Sigmoid colon (tissue), 4 donors: ENCODE measurements around the gene ATP12A.

Source experiments
- EP300 ChIP-seq, 4 donors: sonication (generic); formaldehyde crosslinking; IDR thresholded peaks; one replicate each; pipeline ENCODE4 v1.6.1; 2017; ENCODE audit warnings: antibody characterized with exemption in 4 of 4
- POLR2A ChIP-seq, 2 donors: fragments of 450-650 bp; IDR thresholded peaks; one replicate each; pipeline ENCODE4 v1.6.1; 2016; ENCODE audit warnings: antibody characterized with exemption in 2 of 2, mild to moderate bottlenecking in 2 of 2, moderate library complexity in 2 of 2
- POLR2AphosphoS5 ChIP-seq, 4 donors: sonication (generic); formaldehyde crosslinking; IDR thresholded peaks; one replicate each; pipeline ENCODE4 v1.6.1; 2017; ENCODE audit warnings: antibody characterized with exemption in 4 of 4
- TF ChIP-seq, protein P1 (sequence below), 4 experiments: fragments of 450-650 bp in 3 of 4; fragments of 200-600 bp in 1 of 4; IDR thresholded peaks; one replicate each; pipeline ENCODE4 v1.5.1; 2016 to 2019; ENCODE audit warnings: antibody characterized with exemption in 4 of 4, mild to moderate bottlenecking in 3 of 4, moderate library complexity in 2 of 4

DNA sequence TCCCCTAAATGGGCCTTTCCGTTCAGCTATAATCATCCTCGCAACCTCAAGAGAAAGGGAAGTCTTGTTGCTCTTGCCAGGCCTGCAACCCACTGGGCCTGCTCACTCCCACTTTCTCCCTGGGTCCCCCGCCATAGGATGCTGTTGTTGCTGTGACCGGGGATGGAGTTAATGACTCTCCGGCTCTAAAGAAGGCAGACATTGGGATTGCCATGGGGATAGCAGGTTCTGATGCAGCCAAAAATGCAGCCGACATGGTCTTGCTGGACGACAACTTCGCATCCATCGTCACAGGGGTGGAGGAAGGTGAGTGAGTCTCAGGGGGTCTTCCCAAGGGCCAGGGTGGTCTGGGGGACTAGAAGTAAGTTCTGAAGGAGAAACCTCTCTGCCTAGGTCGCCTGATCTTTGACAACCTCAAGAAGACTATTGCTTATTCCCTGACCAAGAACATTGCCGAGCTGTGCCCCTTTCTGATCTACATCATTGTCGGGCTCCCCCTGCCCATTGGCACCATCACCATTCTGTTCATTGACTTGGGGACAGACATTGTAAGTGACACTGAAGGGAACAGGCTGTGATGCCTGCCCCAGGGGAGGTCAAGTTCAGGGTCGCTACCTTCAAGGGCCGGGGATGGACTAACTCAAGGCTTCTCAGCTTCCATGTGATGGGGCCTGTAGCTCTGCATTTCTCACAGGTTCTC is 26.8 kb downstream of the ATP12A start:
- TF ChIP-seq, protein P1, sequence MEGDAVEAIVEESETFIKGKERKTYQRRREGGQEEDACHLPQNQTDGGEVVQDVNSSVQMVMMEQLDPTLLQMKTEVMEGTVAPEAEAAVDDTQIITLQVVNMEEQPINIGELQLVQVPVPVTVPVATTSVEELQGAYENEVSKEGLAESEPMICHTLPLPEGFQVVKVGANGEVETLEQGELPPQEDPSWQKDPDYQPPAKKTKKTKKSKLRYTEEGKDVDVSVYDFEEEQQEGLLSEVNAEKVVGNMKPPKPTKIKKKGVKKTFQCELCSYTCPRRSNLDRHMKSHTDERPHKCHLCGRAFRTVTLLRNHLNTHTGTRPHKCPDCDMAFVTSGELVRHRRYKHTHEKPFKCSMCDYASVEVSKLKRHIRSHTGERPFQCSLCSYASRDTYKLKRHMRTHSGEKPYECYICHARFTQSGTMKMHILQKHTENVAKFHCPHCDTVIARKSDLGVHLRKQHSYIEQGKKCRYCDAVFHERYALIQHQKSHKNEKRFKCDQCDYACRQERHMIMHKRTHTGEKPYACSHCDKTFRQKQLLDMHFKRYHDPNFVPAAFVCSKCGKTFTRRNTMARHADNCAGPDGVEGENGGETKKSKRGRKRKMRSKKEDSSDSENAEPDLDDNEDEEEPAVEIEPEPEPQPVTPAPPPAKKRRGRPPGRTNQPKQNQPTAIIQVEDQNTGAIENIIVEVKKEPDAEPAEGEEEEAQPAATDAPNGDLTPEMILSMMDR (IDR thresholded peaks at IDR 0.05): no peak
- TF ChIP-seq POLR2A (IDR thresholded peaks at IDR 0.05): no peak
- TF ChIP-seq EP300 (IDR thresholded peaks at IDR 0.05): no peak
- no peak for TF ChIP-seq POLR2AphosphoS5 (IDR thresholded peaks at IDR 0.05)
